ENCODE data around the gene CDKN2A. TPM values are rescaled to one million over a fixed set of nuclear protein-coding genes. Genes with fewer than 3 reads are reported as not detected.

CDKN2A gene
- total and polyA plus RNA-seq, 2 donors (not counting 3 experiments of a cell fraction or from before 2014, with no cell fraction given), result 8.5 to 10.7 TPM

- no peaks in the 10 kb centered on the region for H3K9me3 ChIP-seq (replicated peaks; ENCODE audit: control insufficient read depth, insufficient read depth, low read length)
- no peak overlapping the region for H3K9ac ChIP-seq (replicated peaks; ENCODE audit: extremely low read depth, insufficient read depth, low read length)
- ChIA-PET POLR2A (interaction anchor here (1.1 kb wide), 1 partner anchor 15 kb away, joined by 3 read pairs; no protein-coding TSS in a partner anchor), CTCF (interaction anchor here (0.6 to 2.4 kb wide), 18 partner anchors 8 to 462 kb away, joined by 3 to 17 read pairs (median 4); partner anchors contain the start of gene CDKN2B)
- TF ChIP-seq GATA2 (IDR thresholded peaks at IDR 0.05; ENCODE audit: insufficient read depth, insufficient read length, low read depth, low read length), result no peak
- TF ChIP-seq CTCF (IDR thresholded peaks at IDR 0.05; ENCODE audit: extremely low read depth in 1 of 2, insufficient read depth in 1 of 2, low read depth in 1 of 2, low read length in 2 of 2), result no peak
- TF ChIP-seq MYC (IDR thresholded peaks at IDR 0.05; ENCODE audit: low read depth, low read length), result no peak
- no peak for TF ChIP-seq POLR2AphosphoS5 (IDR thresholded peaks at IDR 0.05; ENCODE audit: insufficient read depth, low read depth, low read length)
- no peak for TF ChIP-seq MAX (IDR thresholded peaks at IDR 0.05; ENCODE audit: insufficient read depth, insufficient read length)
- TF ChIP-seq FOS (IDR thresholded peaks at IDR 0.05; ENCODE audit: borderline replicate concordance, insufficient read depth, low read length), result no peak
- no peak for TF ChIP-seq EZH2 (IDR thresholded peaks at IDR 0.05; ENCODE audit: borderline replicate concordance, low read depth, low read length, severe bottlenecking)
- TF ChIP-seq JUN (IDR thresholded peaks at IDR 0.05; ENCODE audit: borderline replicate concordance, insufficient read depth, insufficient read length, low read depth), result no peak
- no peak for TF ChIP-seq POLR2A (IDR thresholded peaks at IDR 0.05; ENCODE audit: low read depth, low read length)
- no peaks in the 10 kb centered on the region for H3K79me2 ChIP-seq (ENCODE audit: control insufficient read depth, insufficient read depth, low read length)
- no peak overlapping the region for H3K4me2 ChIP-seq (ENCODE audit: insufficient read depth, low read length)
- intact Hi-C loops (cut with micrococcal nuclease) (loop anchor here (5.0 kb wide), 1 partner anchor 429 kb away; no protein-coding TSS in a partner anchor), dilution Hi-C loops (cut with MboI; ENCODE audit: extremely low pct_ligation_motif_present, low sequenced_read_pairs) (no loop called here)
- peaks cover 29 to 92% of the 10 kb centered on the region in 2 experiments for H3K27me3 ChIP-seq (ENCODE audit: control insufficient read depth in 2 of 2, insufficient read depth in 2 of 2, low read length in 2 of 2)
- no peak overlapping the region for H3K4me3 ChIP-seq (replicated peaks in 1 of 3; ENCODE audit: insufficient read depth in 1 of 3, low read depth in 1 of 3, low read length in 3 of 3)
- BruUV-seq (replicated peaks), result no TSS peak
- FAIRE-seq (no peak), DNase-seq (ENCODE audit: low read depth, low spot score) (no peak)
- no peaks in the 10 kb centered on the region for H4K20me1 ChIP-seq (replicated peaks; ENCODE audit: control insufficient read depth, extremely low read depth, insufficient read depth, low read length)
- H3K27ac ChIP-seq (ENCODE audit: insufficient read depth, low read depth, low read length), result no peak overlapping the region
- no peak overlapping the region for H2AFZ ChIP-seq (ENCODE audit: low read depth, low read length)
- no peaks in the 10 kb centered on the region for H3K9me1 ChIP-seq (replicated peaks; ENCODE audit: control insufficient read depth, extremely low read depth, insufficient read depth, low read length)
- no peaks in the 10 kb centered on the region for H3K36me3 ChIP-seq (ENCODE audit: control insufficient read depth in 2 of 2, extremely low read depth in 1 of 2, insufficient read depth in 2 of 2, low read length in 2 of 2)
- peaks cover 18% of the 10 kb centered on the region for H3K4me1 ChIP-seq (ENCODE audit: control insufficient read depth, extremely low read depth, insufficient read depth, low read length)
These were observed 8.1 kb downstream of the CDKN2A start for GRCh38 chr9:21985964-21986667.

All from endothelial cell of umbilical vein (primary cell).